Astrocyte (in vitro differentiated cells and primary cell): ENCODE data around the gene EIF4A2.

Experiments used
- EZH2 ChIP-seq: IDR thresholded peaks from 2 replicates; pipeline ENCODE4 v1.6.1; 2012; ENCODE audit warnings: mild to moderate bottlenecking, low read length, inconsistent platforms; ENCODE audit not compliant: insufficient read depth
- TF ChIP-seq, protein P1 (sequence below): IDR thresholded peaks from 2 replicates; pipeline ENCODE4 v1.5.1; 2011; ENCODE audit warnings: low read depth, mild to moderate bottlenecking, inconsistent platforms, low read length, moderate library complexity; ENCODE audit not compliant: insufficient read depth

DNA sequence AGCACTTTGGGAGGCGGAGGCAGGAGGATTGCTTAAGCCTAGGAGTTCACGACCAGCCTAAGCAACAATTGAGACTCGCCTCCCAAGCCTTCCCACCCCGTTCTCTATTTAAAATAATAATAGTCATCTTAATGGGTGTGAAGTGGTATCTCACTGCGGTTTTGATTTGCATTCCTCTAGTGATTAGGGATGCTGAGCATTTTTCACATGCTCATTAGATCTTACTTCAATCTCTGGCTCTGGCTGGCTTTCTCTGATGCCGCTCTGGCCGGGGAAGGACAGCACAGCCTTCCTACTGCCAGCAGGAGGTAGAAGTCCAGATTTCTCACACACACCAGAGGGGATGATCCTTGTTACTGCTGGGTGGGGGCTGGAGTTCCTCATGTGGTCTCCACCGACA, 7.4 kb upstream of the EIF4A2 start:
- TF ChIP-seq, protein P1, sequence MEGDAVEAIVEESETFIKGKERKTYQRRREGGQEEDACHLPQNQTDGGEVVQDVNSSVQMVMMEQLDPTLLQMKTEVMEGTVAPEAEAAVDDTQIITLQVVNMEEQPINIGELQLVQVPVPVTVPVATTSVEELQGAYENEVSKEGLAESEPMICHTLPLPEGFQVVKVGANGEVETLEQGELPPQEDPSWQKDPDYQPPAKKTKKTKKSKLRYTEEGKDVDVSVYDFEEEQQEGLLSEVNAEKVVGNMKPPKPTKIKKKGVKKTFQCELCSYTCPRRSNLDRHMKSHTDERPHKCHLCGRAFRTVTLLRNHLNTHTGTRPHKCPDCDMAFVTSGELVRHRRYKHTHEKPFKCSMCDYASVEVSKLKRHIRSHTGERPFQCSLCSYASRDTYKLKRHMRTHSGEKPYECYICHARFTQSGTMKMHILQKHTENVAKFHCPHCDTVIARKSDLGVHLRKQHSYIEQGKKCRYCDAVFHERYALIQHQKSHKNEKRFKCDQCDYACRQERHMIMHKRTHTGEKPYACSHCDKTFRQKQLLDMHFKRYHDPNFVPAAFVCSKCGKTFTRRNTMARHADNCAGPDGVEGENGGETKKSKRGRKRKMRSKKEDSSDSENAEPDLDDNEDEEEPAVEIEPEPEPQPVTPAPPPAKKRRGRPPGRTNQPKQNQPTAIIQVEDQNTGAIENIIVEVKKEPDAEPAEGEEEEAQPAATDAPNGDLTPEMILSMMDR = no peak
- TF ChIP-seq EZH2 = no peak
